GM20431 (cell line): ENCODE data around the gene SCAMP3.
"Not testable (repeated sequence)": the region's sequence is repeated elsewhere in the genome, so short reads cannot be mapped to it uniquely, and the experiment has no call there.

Source experiments
- in situ Hi-C: fragments of 300-500 bp; cut with MseI, MboI; formaldehyde crosslinking; loops from one replicate; pipeline ENCODE4 v1.15.0; 2020; ENCODE audit warnings: low sequenced_read_pairs; ENCODE audit not compliant: unreplicated experiment

The SCAMP3 gene

DNA sequence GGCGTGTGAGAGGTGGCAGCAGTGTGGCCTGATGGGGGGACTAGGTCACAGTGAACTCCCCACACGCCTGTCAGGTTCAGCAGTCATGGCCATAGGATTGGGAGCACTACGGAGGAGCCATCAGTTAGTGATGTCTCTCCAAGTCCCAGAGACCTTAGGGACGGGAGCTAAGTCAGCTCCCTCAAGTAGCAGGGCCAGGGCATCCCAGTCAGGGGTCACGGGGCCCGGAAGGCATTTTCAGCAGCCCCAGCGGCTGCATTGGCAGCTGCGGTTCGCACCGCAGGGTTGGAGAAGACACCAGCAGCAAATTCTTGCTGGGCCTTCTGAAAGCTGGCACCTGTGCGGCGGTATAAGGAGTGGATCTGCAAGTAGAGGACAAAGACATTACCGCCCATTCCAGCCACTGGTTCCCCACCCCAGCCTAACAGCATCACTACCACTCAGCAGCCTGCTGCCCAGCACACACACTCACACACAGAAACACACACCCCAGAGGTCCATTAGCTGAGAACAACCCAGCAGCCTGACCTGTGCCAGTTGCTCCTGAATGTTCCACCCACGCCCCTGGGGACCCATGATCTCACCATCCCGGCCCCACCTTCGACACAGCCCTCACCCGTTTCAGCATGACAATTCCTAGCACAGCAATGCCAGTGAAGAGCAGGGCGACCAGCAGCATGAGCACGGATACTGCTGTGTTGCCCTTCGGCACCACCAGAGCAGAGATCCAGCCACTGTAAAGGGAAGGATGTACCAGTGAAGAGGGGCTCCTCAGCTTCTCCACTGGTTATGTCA, 5.9 kb downstream of the SCAMP3 start:
- in situ Hi-C loops = no loop called here

DNA sequence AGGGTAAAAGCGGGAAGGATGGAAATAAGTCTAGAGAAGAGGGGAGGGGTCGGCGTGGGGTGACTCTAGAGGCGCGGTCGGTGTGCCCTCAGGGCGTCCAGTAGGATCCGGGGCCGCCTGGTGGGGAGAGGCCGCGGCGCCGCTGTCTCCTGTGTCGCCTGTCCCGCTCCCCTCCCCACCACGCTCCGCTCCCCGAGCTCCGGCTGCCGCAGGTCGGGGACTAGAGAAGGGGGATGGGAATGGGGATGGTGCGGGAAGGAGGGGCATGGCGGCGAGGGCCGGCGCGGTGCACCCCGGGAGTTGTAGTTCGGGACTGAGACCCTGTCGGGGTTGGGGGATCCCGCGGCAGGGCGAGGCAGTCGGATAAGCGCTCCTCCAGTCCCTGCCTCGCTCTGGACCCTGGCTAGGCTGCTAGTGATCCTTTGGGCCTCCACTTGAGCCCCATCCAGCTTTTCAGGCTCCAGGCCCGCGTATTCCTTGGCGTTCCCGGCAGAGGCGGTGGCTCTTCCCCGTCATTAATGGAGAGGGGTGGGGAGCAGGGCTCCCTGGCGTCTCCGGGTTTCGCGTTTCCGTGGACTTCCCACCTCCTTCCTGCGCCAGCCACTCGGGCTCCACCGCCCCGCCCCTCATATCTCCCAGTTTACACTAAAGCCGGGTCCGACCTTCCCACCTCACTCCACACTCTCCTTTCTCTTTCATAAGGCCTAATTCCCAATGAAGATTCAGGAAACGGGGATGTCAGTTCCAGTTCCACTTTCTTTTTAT, 6.7 kb downstream of the SCAMP3 start, which contains the start of gene ENTREP3:
Gene ENTREP3 (minus strand): TSS at position 241 of the 765 bp plus-strand sequence. CDS start 606 bp downstream, outside the sequence.
- in situ Hi-C loops = no loop called here

- in situ Hi-C loops = no loop called here
Measured at GRCh38 chr1:155254714-155255242, 7.4 kb downstream of the SCAMP3 start.

GRCh38 chr1:155254228-155254713, 7.9 kb downstream of the SCAMP3 start:
- in situ Hi-C loops = no loop called here

GRCh38 chr1:155253797-155254196, 8.4 kb downstream of the SCAMP3 start:
- in situ Hi-C loops = no loop called here

DNA sequence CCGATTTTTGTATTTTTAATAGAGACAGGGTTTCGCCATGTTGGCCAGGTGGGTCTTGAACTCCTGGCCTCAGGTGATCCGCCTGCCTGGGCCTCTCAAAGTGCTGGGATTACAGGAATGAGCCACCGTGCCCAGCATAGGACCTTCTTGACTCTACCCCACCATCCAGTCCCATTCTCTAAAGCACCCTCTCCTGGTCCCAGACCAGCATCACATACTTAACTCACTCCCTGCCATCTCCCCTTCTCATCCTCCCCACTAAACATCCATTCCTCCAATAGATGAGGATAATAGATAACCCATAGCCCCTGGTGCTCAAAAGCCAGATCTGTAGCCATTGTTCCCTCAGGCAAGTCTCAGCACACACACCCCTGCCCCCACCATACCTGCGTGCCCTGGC, 9.0 kb downstream of the SCAMP3 start:
- in situ Hi-C loops = no loop called here

DNA sequence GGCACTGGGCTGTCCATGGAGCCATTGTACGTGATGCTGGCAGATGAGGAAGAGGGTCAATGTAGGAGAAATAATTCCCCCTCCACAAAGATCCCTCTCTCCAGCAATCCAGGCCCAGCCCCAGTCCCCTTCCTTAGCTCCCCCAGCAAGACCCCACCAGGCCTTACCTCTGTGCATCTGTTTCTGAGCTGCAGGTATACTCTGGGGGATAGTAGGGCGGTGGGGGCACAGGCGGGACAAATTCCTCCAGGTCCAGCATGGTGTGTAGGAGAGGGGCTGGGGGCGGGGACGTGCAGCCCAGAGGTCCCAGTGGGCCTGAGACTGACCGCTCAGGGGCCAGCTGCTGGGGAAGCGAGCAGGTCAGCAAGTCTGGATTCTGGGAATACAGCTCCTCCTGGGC, 10.6 kb downstream of the SCAMP3 start:
- in situ Hi-C loops = no loop called here

DNA sequence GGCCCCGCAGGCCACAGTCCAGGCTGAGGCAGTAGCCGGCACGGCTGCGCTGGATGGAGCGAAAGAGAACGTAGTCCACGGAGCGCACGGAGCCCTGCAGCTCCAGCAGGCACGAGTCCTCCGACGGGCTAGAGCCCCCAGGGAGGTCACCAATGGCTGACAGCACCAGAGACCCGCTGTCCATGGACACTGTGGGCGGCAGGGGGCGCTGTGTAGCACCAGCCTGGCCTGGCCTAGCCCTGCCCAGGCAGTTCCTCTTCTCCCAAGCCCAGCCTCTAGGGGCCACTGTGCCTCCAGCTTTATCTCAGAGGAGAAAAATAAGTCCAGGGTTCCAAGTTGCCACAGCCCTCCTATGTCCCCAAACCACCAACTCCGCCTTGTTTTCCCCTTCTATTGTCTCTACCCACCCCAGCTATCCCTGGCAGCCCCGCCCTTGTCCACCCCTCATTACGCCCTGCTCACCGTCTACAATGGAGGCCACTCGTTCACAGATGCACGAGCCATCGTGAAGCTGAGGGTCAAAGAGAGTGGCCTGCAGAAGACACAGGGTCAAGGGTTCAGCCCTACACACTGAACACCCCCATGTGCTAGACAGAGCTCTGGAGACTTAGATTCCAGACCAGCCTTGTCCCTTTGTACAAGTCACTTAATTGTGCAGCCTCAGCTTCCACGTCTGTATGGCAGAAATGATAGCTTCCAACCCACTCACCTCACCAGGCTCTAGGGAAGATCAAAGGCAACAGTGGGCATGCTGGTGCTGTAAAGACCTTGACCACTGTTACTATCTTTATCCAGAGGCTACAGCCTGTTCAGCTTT, 11.3 kb downstream of the SCAMP3 start:
- in situ Hi-C loops = no loop called here

- in situ Hi-C loops = no loop called here
Measured at GRCh38 chr1:155250246-155250632, 11.9 kb downstream of the SCAMP3 start.

- in situ Hi-C loops = no loop called here
Measured at GRCh38 chr1:155247667-155248553, 14.2 kb downstream of the SCAMP3 start.

GRCh38 chr1:155246796-155247195, 15.4 kb downstream of the SCAMP3 start:
- in situ Hi-C loops = not testable (repeated sequence)

GRCh38 chr1:155245163-155245524, 17.0 kb downstream of the SCAMP3 start:
- in situ Hi-C loops = no loop called here

GRCh38 chr1:155244368-155245162, 17.6 kb downstream of the SCAMP3 start:
- in situ Hi-C loops = no loop called here

GRCh38 chr1:155242805-155243358, 19.3 kb downstream of the SCAMP3 start:
- in situ Hi-C loops = no loop called here

DNA sequence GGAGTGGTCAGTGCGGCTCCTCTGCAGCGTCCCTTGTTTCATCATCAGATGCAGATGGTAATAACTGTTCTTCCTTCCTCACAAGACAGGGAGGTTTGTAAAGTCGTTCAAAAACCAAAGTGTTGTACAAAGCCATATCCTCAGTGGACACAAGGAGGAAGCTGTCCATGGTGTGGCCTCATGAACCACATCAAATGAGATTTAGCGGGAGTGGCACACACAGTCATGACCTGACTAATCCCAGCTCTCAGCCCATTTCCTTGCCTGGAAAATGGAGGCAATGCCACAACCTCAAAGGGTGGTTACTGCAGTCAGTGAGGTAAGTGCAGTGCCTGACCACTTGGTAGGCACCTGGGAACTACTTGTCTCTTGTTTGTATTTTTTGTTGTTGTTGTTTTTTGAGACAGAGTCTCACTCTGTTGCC, 20.3 kb downstream of the SCAMP3 start:
- in situ Hi-C loops = no loop called here

DNA sequence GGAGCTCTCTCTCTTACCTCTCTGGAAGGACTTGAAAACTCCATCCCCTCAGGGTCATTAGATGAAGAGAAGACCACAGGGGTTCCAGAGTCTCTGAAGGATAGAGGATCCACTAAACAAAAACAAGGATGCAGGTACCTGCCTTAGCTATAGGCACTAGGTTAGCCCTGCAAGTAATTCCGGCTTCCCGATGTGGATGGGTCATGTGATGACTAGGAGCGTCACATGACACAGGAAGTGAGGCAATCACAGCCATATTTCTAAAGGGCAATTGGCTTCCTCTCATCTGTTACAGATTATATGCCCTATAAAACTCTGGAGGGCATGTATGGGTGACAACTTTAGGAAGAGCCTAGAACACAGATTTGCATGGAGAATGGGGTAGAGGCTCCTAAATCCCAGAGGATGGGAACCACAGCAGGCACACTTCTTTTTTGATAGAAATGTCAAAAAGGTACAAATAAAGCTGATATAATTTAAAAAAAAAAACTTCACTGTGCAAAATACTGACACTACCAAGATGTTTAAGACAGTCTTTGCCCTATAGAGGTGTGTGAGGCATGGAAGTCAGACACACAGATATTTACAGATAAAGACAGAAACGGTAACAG, 21.0 kb downstream of the SCAMP3 start:
- in situ Hi-C loops = no loop called here

GRCh38 chr1:155236451-155236850, 25.7 kb downstream of the SCAMP3 start:
- in situ Hi-C loops = no loop called here

- in situ Hi-C loops = not testable (repeated sequence)
Measured at GRCh38 chr1:155235375-155235774, 26.8 kb downstream of the SCAMP3 start.
